Activated naive CD4-positive, alpha-beta T cell treated with anti-CD3 and anti-CD28 coated beads, Interleukin-2, amount 10 ng/mL, durations not matched to agents 7 days and 5 days (primary cell): ENCODE results near the gene CYFIP2.
"Not testable (repeated sequence)": the region's sequence is repeated elsewhere in the genome, so short reads cannot be mapped to it uniquely, and the experiment has no call there.

Experiments
- CTCF ChIA-PET: fragments of 350-600 bp; sonication (Branson Sonifier 250); formaldehyde crosslinking; loops from one replicate; lab custom pipeline; 2021; ENCODE audit warnings: antibody characterized with exemption; lab: Charles Lee
- DNase-seq: peaks from one replicate; pipeline ENCODE4 v3.0.0-alpha.2; 2020
- H3K27ac Mint-ChIP-seq: one replicate; pipeline ENCODE4 v1.8.0; 2021; ENCODE audit warnings: mild to moderate bottlenecking, moderate library complexity, mixed read lengths
- H3K27me3 Mint-ChIP-seq: one replicate; pipeline ENCODE4 v1.8.0; 2021; ENCODE audit warnings: mild to moderate bottlenecking, mixed read lengths
- H3K36me3 Mint-ChIP-seq: one replicate; pipeline ENCODE4 v1.8.0; 2021; ENCODE audit warnings: mixed read lengths
- H3K4me1 Mint-ChIP-seq: one replicate; pipeline ENCODE4 v1.8.0; 2021; ENCODE audit warnings: mixed read lengths
- H3K4me3 Mint-ChIP-seq: one replicate; pipeline ENCODE4 v1.8.0; 2021; ENCODE audit warnings: mild to moderate bottlenecking, moderate library complexity, mixed read lengths
- H3K9me3 Mint-ChIP-seq: one replicate; pipeline ENCODE4 v1.8.0; 2021; ENCODE audit warnings: mixed read lengths

CYFIP2 gene

DNA sequence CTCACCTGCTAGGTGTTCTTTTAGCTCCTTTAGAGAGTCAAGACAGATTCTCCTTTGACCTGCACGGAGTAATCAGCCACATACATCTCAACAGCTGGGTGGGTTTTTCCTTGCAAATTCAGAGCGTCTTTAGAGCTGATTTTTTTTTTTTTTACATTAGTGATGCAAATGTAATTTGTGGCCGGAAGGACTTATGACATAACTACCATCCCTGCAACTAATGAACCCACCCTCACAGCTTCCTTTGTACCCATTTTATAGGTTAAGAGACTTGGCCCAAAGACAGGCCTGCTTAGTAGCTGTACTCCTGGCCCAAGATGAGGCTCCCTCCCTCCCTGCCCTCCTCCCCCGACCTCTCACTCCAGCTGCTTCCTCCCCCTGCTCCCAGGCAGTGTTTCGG is 124.2 kb downstream of the CYFIP2 start:
- Mint-ChIP-seq H3K4me1 (peaks cover 14% of the 10 kb centered on the region), H3K27ac (peak overlapping the region; percentile 68), H3K4me3 (no peak overlapping the region), H3K36me3 (peaks cover 79% of the 10 kb centered on the region), H3K9me3 (no peaks in the 10 kb centered on the region), H3K27me3 (no peaks in the 10 kb centered on the region)
- CTCF ChIA-PET: interaction anchor here (1.3 to 2.1 kb wide), 3 partner anchors 47 to 371 kb away, joined by 5 to 8 read pairs (median 7); partner anchors contain the start of gene LSM11
- DNase-seq: no peak

DNA sequence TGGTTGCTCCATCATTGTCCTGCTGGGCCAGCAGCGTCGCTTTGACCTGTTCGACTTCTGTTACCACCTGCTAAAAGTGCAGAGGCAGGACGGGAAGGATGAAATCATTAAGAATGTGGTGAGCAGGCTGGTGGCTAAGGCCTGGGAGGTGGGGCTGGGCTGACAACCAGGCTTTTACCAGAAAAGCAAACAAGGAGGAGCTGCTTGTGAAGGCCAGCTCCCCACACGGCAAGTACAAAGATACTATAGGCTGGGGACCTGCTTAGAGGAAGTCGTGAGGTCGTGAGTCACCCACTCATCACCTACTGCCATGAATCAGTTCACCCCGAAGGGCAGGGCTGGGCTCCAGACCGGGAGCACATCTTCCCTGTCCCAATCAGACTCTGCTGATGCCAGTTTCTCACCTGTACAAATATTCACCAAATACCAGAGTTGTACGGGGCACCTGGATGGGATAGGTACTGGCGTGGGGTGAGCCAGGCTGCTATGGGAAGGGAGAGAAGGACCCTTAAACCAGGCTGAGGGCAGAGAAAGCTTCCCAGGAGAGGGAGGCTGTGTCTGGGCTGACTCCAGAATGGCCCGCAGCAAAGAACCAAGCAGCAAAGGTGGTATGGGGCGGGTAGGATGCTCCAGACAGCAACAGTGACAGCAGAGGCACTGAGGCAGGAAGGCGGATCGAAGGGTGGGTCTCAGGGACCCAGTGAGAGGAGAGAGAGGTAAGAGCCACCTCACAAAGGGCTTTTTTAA is 124.8 kb downstream of the CYFIP2 start:
- Mint-ChIP-seq H3K27me3 (no peaks in the 10 kb centered on the region), H3K4me1 (peaks cover 14% of the 10 kb centered on the region), H3K9me3 (no peaks in the 10 kb centered on the region), H3K4me3 (no peak overlapping the region), H3K36me3 (peaks cover 73% of the 10 kb centered on the region), H3K27ac (peak overlapping the region; percentile 75)
- CTCF ChIA-PET: interaction anchor here (1.3 to 2.1 kb wide), 2 partner anchors 48 to 370 kb away, joined by 5 to 8 read pairs; no protein-coding TSS in a partner anchor
- peak; percentile 49 for DNase-seq

DNA sequence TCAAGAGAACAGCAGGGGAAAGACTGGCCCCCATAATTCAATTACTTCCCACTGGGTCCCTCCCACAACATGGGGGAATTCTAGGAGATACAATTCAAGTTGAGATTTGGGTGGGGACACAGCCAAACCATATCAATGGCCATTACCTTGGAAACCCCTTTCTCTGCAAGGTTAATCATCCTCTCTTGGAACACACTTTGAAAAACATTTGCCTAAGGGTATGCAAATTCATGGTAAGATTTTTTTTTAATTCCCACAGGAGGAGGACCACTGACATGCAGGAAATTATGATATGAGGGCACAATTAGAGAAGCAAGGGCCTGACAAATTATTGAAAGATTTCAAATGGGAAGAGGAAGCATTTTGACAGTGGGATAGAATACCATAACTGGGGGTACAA is 132.4 kb downstream of the CYFIP2 start:
- H3K4me3 Mint-ChIP-seq: no peak overlapping the region
- H3K36me3 Mint-ChIP-seq: peaks cover 17% of the 10 kb centered on the region
- peaks cover 11% of the 10 kb centered on the region for H3K4me1 Mint-ChIP-seq
- peaks cover 20% of the 10 kb centered on the region for H3K27me3 Mint-ChIP-seq
- H3K9me3 Mint-ChIP-seq: peaks cover 3% of the 10 kb centered on the region
- no peak overlapping the region for H3K27ac Mint-ChIP-seq
- CTCF ChIA-PET: interaction anchor here (1.2 kb wide), 1 partner anchor 43 kb away, joined by 5 read pairs; no protein-coding TSS in a partner anchor
- no peak for DNase-seq

DNA sequence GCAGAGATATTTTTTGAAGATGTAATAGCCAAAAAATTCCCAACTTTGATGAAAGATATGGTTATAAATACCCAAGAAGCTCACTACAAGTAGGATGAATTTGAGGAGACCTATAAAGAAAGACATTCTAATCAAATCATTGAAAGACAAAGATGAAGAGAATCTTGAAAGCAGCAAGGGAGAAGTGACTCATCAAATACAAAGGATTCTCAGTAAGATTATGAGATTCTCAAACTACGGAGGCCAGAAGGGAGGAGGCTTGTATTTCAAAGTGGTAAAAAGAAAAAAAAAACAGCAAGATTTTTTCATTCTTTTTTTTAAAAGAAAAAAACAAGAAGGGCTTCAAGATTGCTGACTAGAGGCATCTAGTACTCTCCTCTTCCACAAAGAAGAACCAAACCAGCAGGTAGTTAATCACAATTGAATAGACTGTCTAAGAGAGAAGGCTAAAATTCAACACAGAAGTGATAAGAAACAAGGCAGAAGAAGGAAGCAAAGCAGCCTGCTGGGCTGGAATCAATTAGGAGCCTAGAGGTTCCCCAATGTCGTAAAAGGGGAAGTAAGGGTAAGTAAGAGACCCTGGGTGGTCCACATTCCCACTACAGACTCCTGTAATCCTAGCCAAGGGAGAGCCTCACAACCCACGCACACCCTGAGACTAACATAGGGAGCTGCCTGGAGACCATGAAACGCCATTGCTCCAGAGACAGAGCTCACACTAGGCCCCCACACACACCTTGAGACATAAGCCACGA is 135.0 kb downstream of the CYFIP2 start:
- no peak overlapping the region for H3K4me3 Mint-ChIP-seq
- DNase-seq: no peak
- no peaks in the 10 kb centered on the region for H3K36me3 Mint-ChIP-seq
- no peak overlapping the region for H3K27ac Mint-ChIP-seq
- CTCF ChIA-PET: interaction anchor here (1.3 kb wide), 1 partner anchor 338 kb away, joined by 3 read pairs; no protein-coding TSS in a partner anchor
- peaks cover 20% of the 10 kb centered on the region for H3K27me3 Mint-ChIP-seq
- H3K4me1 Mint-ChIP-seq: peaks cover 11% of the 10 kb centered on the region
- H3K9me3 Mint-ChIP-seq: peaks cover 10% of the 10 kb centered on the region

DNA sequence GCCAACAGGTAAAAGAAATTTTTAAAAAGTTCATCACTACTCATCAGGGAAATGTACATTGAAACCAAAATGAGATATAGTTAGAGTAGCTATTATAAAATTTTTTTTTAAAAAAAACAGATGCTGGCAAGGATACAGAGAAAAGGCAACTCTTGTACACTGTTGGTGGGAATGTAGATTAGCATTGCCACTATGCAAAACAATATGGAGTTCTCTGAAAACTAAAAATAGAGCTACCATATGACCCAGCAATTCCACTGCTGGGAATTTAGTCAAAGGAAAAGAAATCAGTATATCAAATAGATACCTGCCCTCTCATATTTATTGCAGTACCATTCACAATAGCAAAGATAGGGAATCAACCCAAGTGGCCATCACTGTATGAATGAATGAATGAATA is 149.9 kb downstream of the CYFIP2 start:
- CTCF ChIA-PET: interaction anchor here (1.8 kb wide), 1 partner anchor 328 kb away, joined by 4 read pairs; the partner anchor contains the start of gene LSM11
- Mint-ChIP-seq H3K4me1 (no peaks in the 10 kb centered on the region), H3K9me3 (peaks cover 6% of the 10 kb centered on the region), H3K27me3 (peaks cover 21% of the 10 kb centered on the region), H3K27ac (no peak overlapping the region), H3K4me3 (no peak overlapping the region), H3K36me3 (no peaks in the 10 kb centered on the region)
- DNase-seq: no peak

DNA sequence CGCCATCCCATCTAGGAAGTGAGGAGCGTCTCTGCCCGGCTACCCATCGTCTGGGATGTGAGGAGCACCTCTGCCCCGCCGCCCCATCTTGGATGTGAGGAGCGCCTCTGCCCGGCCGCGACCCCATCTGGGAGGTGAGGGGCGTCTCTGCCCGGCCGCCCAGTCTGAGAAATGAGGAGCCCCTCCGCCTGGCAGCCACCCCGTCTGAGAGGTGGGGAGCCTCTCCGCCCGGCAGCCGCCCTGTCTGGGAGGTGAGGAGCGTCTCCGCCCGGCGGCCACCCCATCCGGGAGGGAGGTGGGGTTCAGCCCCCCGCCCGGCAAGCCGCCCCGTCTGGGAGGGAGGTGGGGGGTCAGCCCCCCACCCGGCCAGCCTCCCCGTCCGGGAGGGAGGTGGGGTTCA is 153.6 kb downstream of the CYFIP2 start:
- peaks cover 10% of the 10 kb centered on the region for H3K27me3 Mint-ChIP-seq
- H3K4me3 Mint-ChIP-seq, CTCF ChIA-PET, H3K4me1 Mint-ChIP-seq, H3K36me3 Mint-ChIP-seq, H3K27ac Mint-ChIP-seq, DNase-seq, H3K9me3 Mint-ChIP-seq: not testable (repeated sequence)

DNA sequence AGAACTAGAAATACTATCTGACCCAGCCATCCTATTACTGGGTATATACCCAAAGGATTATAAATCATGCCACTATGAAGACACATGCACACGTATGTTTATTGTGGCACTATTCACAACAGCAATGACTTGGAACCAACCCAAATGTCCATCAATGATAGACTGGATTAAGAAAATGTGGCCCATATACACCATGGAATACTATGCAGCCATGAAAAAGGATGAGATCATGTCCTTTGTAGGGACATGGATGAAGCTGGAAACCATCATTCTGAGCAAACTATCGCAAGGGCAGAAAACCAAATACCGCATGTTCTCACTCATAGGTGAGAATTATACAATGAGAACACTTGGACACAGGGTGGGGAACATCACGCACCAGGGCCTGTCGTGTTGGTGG is 164.0 kb downstream of the CYFIP2 start:
- CTCF ChIA-PET, DNase-seq, H3K36me3 Mint-ChIP-seq, H3K4me1 Mint-ChIP-seq, H3K27ac Mint-ChIP-seq, H3K9me3 Mint-ChIP-seq, H3K4me3 Mint-ChIP-seq: not testable (repeated sequence)
- peaks cover 46% of the 10 kb centered on the region for H3K27me3 Mint-ChIP-seq

DNA sequence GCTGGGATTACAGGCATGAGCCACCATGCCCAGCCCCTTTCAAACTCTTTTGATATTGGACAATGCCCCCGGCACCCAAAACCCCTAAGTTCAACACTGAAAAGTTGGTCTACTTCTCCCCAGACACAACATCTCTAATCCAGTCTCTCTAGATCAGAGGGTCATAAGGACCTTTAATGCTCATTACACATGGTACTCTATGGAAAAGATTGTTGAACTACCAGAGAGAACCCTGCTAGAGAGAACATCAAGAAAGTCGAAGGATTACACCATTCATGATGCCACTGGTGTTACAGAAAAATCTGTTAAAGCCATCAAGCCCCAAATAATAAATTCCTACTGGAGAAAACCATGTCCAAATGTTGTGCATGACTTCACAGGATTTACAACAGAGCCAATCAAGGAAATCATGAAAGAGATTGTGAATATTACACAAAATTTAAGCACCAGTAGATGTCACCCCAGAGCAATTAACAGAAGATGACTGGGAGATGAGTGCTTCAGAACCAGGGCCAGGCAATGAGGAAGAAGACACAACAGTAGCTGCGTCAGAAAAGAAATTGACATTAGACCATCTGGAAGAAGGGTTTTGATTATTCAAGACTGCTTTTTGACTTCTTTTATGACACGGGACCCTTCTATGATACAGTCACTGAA is 165.7 kb downstream of the CYFIP2 start:
- peaks cover 40% of the 10 kb centered on the region for H3K27me3 Mint-ChIP-seq
- CTCF ChIA-PET: interaction anchor here (0.6 to 3.7 kb wide), 26 partner anchors 7 to 315 kb away, joined by 3 to 38 read pairs (median 5); partner anchors contain the start of genes LSM11 and THG1L
- peaks cover 7% of the 10 kb centered on the region for H3K9me3 Mint-ChIP-seq
- peaks cover 2% of the 10 kb centered on the region for H3K36me3 Mint-ChIP-seq
- peaks cover 9% of the 10 kb centered on the region for H3K4me1 Mint-ChIP-seq
- no peak overlapping the region for H3K27ac Mint-ChIP-seq
- DNase-seq: peak; percentile 38
- H3K4me3 Mint-ChIP-seq: no peak overlapping the region

DNA sequence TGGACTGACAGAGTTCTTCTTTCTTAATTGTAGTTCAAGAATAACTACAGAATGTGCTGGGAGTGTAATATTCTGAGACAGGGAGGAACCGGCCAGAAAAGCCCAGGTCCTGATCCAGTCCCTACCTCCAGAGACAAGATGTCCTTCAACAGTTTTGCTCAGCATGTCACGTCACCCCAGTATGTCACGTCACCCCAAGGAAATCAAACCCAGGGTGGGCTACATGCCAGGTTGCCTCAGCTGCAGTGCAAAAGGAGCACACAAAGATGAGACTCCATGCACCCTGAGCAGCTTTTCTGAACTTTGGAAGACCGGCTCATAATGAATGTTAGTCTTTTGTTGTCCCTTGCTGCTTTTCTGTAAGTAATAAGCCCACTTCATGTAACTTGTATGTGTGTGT is 168.2 kb downstream of the CYFIP2 start:
- Mint-ChIP-seq H3K4me3 (no peak overlapping the region), H3K9me3 (peaks cover 7% of the 10 kb centered on the region), H3K4me1 (peaks cover 9% of the 10 kb centered on the region), H3K27me3 (peaks cover 17% of the 10 kb centered on the region), H3K27ac (no peak overlapping the region), H3K36me3 (peaks cover 2% of the 10 kb centered on the region)
- no peak for DNase-seq
- CTCF ChIA-PET: interaction anchor here (0.6 to 3.7 kb wide), 6 partner anchors 68 to 309 kb away, joined by 3 to 38 read pairs (median 4); partner anchors contain the start of gene LSM11

DNA sequence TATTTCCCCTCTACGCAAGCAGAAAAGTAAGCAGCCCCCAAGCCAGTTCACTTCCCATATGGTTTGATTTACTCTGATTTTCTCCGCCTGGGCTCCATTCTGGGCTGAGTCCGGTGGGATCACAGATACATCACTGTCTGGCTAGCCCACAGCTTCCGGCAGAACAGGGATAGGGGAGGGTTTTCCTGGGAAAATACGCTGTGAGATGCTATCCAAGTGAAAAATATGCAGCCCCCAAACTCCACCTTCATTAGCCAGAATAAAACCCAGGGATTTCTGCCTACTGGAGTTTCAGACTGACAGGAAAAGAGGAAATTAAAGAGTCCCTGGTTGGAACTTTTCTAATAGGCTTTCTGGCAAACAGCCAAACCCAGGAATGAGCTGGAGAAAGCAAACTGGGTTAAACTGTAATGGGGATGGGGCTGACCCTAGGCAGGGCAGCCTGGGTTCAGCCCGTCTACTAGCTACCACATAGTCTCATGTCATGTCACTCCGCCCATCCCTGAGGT is 177.2 kb downstream of the CYFIP2 start:
- Mint-ChIP-seq H3K27ac (no peak overlapping the region), H3K27me3 (peaks cover 32% of the 10 kb centered on the region), H3K9me3 (no peaks in the 10 kb centered on the region), H3K4me3 (no peak overlapping the region), H3K36me3 (no peaks in the 10 kb centered on the region), H3K4me1 (no peaks in the 10 kb centered on the region)
- no peak for DNase-seq
- CTCF ChIA-PET: interaction anchor here (1.9 kb wide), 1 partner anchor 11 kb away, joined by 6 read pairs; no protein-coding TSS in a partner anchor

DNA sequence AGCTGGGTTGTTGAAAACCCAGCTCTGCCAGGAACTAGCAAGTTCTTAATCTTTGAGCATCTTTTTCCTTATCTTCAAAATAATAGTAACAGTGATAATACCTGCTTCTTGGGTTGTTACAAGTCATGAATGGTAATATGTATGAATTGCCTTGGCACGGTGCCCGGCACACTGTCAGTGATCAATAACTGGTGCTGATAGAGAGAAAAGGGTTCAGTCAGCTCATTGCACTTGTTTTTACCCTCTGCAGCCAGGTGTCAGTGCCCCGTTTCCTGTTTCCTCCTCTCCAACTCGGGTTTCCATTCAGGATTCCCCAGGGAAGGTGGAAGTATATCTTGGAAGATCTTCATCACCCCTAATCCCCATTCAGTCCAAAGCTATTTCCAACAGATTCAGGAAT is 178.3 kb downstream of the CYFIP2 start:
- Mint-ChIP-seq H3K27ac (no peak overlapping the region), H3K4me3 (no peak overlapping the region), H3K36me3 (no peaks in the 10 kb centered on the region), H3K4me1 (no peaks in the 10 kb centered on the region), H3K9me3 (no peaks in the 10 kb centered on the region), H3K27me3 (peaks cover 32% of the 10 kb centered on the region)
- DNase-seq: no peak
- CTCF ChIA-PET: interaction anchor here (0.8 to 1.9 kb wide), 3 partner anchors 12 to 275 kb away, joined by 3 to 6 read pairs (median 4); no protein-coding TSS in a partner anchor
